Fibroblast of mammary gland (primary cell): ENCODE data around the gene PTGES3.
A peak's percentile ranks its signal among the peaks of the same experiment; 100 is the strongest.

Experiments used
- DNase-seq: peaks from one replicate; pipeline ENCODE4 v3.0.0-alpha.2; 2010; ENCODE audit warnings: low read depth
- H3K4me3 ChIP-seq: 2 replicates; pipeline ENCODE4 v1.5.1; 2011; ENCODE audit warnings: low read depth, mild to moderate bottlenecking, low read length, moderate library complexity; ENCODE audit not compliant: control insufficient read depth
- TF ChIP-seq, protein P1 (sequence below): conservative IDR thresholded peaks from 2 replicates; pipeline ENCODE4 v1.5.1; 2011; ENCODE audit warnings: low read depth, low read length, inconsistent platforms; ENCODE audit not compliant: control insufficient read depth, insufficient read depth

The PTGES3 gene

DNA sequence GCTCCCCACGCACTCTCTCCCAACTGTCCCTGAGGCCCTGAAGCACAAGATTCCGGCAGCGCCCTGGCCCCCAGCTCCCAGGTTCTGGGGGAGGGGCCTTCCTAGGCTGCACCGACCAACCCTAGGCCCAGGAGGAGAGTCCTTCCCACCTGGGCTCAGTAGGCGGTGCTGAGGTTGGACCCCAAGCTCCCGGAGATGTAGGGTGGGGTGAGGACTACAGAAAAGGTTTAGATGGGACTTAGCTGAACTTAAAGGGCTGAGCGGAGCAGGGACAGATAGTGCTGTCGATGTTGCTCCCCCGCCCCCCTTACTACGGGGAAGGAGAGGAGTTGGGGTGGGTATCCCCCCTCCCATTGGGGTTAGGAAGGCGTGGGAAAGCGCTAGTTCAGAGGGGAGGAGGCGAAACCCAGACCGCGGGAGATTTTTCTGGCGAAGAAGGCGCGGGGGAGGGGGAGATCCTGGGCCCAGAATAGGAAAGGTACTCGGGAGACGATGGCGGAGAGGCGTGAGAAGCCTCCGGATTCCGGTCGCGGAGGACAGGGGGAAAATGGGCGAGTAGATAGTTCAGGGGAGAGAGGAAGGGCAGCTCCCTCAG lies 53.7 kb downstream of the PTGES3 start:
- no peak for DNase-seq
- TF ChIP-seq, protein P1, sequence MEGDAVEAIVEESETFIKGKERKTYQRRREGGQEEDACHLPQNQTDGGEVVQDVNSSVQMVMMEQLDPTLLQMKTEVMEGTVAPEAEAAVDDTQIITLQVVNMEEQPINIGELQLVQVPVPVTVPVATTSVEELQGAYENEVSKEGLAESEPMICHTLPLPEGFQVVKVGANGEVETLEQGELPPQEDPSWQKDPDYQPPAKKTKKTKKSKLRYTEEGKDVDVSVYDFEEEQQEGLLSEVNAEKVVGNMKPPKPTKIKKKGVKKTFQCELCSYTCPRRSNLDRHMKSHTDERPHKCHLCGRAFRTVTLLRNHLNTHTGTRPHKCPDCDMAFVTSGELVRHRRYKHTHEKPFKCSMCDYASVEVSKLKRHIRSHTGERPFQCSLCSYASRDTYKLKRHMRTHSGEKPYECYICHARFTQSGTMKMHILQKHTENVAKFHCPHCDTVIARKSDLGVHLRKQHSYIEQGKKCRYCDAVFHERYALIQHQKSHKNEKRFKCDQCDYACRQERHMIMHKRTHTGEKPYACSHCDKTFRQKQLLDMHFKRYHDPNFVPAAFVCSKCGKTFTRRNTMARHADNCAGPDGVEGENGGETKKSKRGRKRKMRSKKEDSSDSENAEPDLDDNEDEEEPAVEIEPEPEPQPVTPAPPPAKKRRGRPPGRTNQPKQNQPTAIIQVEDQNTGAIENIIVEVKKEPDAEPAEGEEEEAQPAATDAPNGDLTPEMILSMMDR, result no peak
- peak overlapping the region; percentile 83 for H3K4me3 ChIP-seq

- TF ChIP-seq, protein P1, result no peak
- peak overlapping the region; percentile 83 for H3K4me3 ChIP-seq
Measured at GRCh38 chr12:56633468-56634241, 54.4 kb downstream of the PTGES3 start.

DNA sequence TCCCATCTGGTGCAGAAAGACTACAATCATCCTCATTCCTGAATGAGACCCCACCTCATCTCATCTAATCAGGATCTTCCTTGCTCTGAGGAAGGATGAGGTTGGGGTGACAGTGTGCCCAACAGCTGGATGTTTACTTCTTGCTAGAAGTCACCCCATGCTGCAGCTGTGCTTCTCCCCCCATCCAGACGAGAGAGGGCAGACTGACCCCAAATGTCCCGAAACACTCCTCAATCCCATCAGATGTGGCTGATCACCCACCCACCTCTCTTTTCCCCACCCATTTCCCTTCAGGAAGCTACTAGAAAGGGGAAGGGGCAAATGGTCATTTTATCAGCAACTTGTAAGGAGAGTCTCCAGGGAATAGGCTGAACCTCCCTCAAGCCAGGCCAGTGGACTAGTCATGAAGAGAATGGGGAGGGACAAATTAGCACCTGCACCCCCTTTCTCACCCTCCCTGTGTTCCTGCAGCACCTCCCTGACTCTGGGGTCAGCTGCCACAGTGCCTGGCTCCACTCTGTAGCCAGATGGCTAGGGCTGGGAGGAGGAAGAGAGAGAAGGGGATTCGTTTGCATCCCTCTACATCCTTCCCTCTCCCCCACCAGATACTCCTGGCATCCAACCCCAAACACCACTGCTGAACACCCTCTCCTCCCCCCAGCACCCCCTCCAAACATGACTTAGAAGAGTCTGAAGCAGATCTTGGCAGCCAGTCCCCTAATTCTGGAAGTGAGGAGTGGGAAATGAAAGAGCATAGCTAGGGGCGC lies 55.2 kb downstream of the PTGES3 start:
- TF ChIP-seq, protein P1, result no peak
- H3K4me3 ChIP-seq, result peak overlapping the region; percentile 1

More at GRCh38 chr12:56633468-56634241, 54.4 kb downstream of the PTGES3 start:
- no peak for DNase-seq

DNA sequence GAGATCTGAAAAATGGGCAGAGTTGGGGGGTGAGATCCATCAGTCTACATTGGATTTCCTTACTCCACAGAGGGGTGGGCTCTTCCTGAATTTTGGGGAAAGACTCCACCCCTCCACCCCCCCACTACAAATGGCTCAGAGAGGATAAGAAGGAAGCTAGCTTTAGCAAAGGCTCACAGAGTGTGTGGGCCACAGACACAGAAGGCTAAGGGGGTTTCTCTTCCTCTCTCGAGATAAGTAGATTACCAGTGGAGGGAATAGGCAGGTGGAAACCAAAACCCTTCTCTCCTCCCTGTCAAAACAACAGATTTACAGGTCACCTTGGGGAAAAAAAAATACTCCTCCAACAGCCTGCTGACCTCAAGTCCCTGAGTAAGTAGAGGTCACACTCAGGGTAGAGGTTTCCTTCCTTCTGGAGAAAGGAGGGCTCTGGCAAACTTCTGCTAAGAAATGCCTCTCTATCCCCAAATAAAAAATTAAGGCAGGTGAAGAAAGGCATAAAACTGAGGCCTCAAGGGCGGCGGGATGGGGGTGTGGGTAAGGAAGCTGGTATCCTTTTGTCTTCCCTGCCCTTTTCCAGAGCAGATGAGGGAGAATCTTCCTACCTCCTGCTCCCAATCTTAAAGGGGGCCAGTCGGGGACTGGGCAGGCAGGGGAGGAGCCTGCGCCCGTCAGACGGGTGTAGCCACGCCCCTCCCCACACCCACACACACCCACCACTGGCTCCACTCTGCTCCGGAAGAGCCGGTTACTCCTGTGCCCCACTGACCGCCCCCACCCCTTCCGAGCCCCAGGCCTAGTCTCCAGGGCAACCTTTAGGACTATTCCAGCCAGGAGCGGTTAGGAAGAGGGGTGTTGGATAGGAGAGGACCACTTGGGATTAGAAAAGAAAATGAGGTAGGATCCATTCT lies 56.0 kb downstream of the PTGES3 start:
- peak overlapping the region; percentile 1 for H3K4me3 ChIP-seq
- peak; percentile 37 for DNase-seq
- TF ChIP-seq, protein P1, result no peak

More for the DNA sequence above, 55.2 kb downstream of the PTGES3 start:
- peak; percentile 28 for DNase-seq

DNA sequence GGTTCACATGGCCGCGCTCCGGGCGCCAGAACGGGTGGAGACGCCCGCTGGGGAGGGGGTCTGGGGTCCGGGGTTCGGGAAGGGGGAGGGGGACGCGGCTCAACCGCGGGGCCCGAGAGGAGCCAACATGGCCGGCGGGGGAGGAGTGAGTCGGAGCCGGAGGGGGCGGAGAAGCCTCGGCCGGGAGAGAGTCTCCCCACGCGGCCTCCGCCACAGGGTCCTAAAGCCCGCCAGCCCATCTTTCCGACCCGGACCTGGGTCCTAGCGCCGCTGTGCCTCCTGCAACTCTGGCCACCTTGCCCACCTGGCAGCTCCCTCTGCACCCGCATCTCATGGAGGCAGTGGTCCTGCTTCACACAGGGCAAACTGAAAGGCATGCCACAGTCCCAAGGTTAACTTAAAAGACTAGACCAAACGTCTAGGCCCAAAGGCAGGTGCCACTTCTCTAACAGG lies 57.9 kb downstream of the PTGES3 start, which contains the start of gene BAZ2A:
BAZ2A (minus strand) TSS at position 147 of the 453 bp plus-strand sequence. CDS start 12,796 bp downstream, outside the sequence.
- DNase-seq, result peak; percentile 67
- TF ChIP-seq, protein P1, result no peak
- peak within 1 kb of the TSS; percentile 92 for H3K4me3 ChIP-seq
